ENCODE measurements around the gene CUL2. TPM values are rescaled to one million over a fixed set of nuclear protein-coding genes. Genes with fewer than 3 reads are reported as not detected.
A peak's percentile ranks its signal among the peaks of the same experiment; 100 is the strongest.

The CUL2 gene
- polyA plus RNA-seq, 3 donors: 37.6 to 42.5 (median 40.8) TPM

GRCh38 chr10:35043796-35044344 is 46.3 kb downstream of the CUL2 start:
- no peak for DNase-seq (ENCODE audit: extremely low read depth in 1 of 11, low read depth in 9 of 11, low spot score in 4 of 11)

- DNase-seq (ENCODE audit: extremely low read depth in 1 of 11, low read depth in 9 of 11, low spot score in 4 of 11): no peak
Observed at GRCh38 chr10:35042783-35043182, 47.4 kb downstream of the CUL2 start.

DNA sequence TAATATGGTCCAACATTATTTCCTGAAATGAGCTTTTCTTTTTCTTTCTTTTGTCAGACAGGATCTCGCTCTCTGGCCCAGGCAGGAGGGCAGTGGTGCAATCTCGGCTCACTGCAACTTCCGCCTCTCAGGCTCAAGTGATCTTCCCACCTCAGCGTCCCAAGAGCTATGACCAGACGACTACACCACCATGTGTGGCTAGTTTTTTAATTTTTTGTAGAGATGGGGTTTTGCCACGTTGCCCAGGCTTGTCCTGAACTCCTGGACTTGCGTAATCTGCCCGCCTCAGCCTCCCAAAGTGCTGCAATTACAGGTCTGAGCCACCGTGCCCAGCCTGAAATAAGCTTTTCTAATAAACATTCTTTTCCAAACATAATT is 48.6 kb downstream of the CUL2 start:
- DNase-seq (ENCODE audit: extremely low read depth in 1 of 11, low read depth in 9 of 11, low spot score in 4 of 11): no peak

GRCh38 chr10:35040760-35041501 is 49.2 kb downstream of the CUL2 start:
- DNase-seq (ENCODE audit: extremely low read depth in 1 of 11, low read depth in 9 of 11, low spot score in 4 of 11): no peak

- no peak for DNase-seq (ENCODE audit: extremely low read depth in 1 of 11, low read depth in 9 of 11, low spot score in 4 of 11)
Observed at GRCh38 chr10:35037104-35037503, 53.0 kb downstream of the CUL2 start.

DNA sequence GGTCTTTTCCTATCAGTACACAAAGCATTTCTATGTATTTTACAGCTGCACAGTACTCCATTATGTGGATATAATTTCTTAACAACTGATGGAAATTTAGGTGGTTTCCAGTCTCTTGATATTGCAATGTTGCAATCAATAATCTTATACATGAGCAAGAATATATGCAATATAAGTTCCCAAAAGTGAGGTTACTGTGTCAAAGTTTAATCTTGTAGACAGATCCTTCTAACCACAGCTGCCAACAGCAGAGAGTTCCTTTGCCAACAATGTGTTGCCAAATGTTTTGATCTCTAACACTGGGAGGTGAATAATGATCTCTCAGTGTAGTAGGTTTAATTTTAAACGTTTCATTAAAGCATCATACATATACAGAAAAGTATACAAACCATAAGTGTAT is 54.5 kb downstream of the CUL2 start:
- DNase-seq (ENCODE audit: extremely low read depth in 1 of 11, low read depth in 9 of 11, low spot score in 4 of 11): no peak

GRCh38 chr10:35027567-35027966 is 62.6 kb downstream of the CUL2 start:
- peak in 1 of 11 donors; percentile 31 for DNase-seq (ENCODE audit: extremely low read depth in 1 of 11, low read depth in 9 of 11, low spot score in 4 of 11)

DNA sequence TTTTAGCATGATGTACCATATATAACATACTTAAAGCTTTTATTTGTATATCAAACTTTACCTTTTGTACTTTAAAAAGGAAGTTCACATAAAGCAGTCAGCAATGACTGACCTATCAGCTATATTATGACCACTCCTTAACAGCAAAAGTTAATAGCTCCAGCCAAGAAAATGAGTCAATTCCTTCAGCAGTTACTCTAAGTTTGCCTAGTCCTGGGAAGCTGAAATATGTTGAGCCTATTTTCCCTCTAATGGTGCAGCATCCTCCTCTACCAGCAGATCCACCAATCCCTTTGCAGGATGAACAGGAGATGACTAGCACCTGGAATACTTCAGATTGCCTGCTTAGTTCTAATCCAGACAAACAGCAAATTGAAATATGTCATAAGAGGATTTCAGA is 64.2 kb downstream of the CUL2 start:
- DNase-seq (ENCODE audit: extremely low read depth in 1 of 11, low read depth in 9 of 11, low spot score in 4 of 11): no peak

- no peak for DNase-seq (ENCODE audit: extremely low read depth in 1 of 11, low read depth in 9 of 11, low spot score in 4 of 11)
Observed at GRCh38 chr10:35020481-35020880, 69.7 kb downstream of the CUL2 start.

GRCh38 chr10:35019041-35020024 is 70.8 kb downstream of the CUL2 start:
- no peak for DNase-seq (ENCODE audit: extremely low read depth in 1 of 11, low read depth in 9 of 11, low spot score in 4 of 11)

DNA sequence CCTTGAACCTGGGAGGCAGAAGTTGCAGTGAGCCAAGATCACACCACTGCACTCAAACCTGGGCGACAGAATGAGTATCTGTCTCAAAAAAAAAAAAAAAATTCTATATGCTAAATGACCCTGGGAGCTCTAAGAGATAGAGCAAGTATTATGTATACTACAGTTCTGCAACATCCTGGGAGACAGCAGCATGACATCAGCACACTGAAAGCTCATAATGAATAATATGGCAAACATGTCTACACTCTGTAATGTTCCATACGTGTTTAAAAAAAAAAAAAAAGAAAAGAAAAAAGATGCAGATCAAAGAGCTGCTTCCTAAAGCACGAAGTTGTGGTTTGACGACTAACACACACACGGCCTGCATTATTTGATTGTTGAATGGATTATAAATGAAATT is 72.5 kb downstream of the CUL2 start:
- no peak for DNase-seq (ENCODE audit: extremely low read depth in 1 of 11, low read depth in 9 of 11, low spot score in 4 of 11)

GRCh38 chr10:35015843-35016408 is 74.2 kb downstream of the CUL2 start:
- no peak for DNase-seq (ENCODE audit: extremely low read depth in 1 of 11, low read depth in 9 of 11, low spot score in 4 of 11)

- no peak for DNase-seq (ENCODE audit: extremely low read depth in 1 of 11, low read depth in 9 of 11, low spot score in 4 of 11)
Observed at GRCh38 chr10:35012781-35013180, 77.4 kb downstream of the CUL2 start.

- DNase-seq (ENCODE audit: extremely low read depth in 1 of 11, low read depth in 9 of 11, low spot score in 4 of 11): no peak
Observed at GRCh38 chr10:35011771-35012191, 78.4 kb downstream of the CUL2 start.

GRCh38 chr10:35007858-35008301 is 82.3 kb downstream of the CUL2 start:
- peak in 4 of 11 donors; percentile 21 to 38 (median 28) for DNase-seq (ENCODE audit: extremely low read depth in 1 of 11, low read depth in 9 of 11, low spot score in 4 of 11)

- DNase-seq (ENCODE audit: extremely low read depth in 1 of 11, low read depth in 9 of 11, low spot score in 4 of 11): no peak
Observed at GRCh38 chr10:35006836-35007235, 83.3 kb downstream of the CUL2 start.

DNA sequence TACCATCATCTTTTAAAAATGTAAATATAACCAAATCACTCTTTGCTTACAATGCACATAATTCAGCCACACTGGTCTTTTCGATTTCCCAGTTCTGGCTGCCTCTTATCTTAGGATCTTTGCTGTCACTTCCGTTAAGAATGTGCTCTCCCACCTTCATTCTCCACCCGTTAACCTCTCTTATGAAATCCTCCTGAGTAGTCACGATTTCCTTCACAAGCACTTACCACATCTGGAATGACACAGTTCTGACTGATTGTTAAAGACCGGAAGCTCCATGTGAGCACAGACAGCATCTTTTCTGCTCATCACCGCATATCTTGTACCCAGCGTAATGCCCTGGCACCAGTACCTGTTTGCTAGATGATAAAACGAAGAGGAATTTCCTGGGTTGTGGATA is 84.3 kb downstream of the CUL2 start:
- no peak for DNase-seq (ENCODE audit: extremely low read depth in 1 of 11, low read depth in 9 of 11, low spot score in 4 of 11)

- no peak for DNase-seq (ENCODE audit: extremely low read depth in 1 of 11, low read depth in 9 of 11, low spot score in 4 of 11)
Observed at GRCh38 chr10:35004651-35005050, 85.5 kb downstream of the CUL2 start.

DNA sequence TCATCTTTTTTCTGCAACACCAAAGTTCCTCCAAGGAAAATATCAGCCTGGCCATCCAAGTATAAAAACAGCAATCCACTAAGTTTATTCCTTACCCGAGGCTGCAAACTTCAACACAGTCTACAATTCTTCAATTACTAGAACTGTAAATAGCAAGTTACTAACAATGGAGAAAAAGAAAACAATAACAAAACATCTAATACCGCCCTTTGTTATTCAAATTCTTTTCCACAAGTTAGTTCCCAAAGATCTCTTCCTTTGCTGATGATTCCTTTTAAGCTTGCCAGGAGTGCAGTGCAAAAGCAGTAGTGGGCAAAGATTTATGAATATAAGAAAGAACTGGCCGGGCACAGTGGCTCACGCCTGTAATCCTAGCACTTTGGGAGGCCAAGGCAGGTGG is 86.2 kb downstream of the CUL2 start:
- no peak for DNase-seq (ENCODE audit: extremely low read depth in 1 of 11, low read depth in 9 of 11, low spot score in 4 of 11)

GRCh38 chr10:35000936-35001335 is 89.2 kb downstream of the CUL2 start:
- DNase-seq (ENCODE audit: extremely low read depth in 1 of 11, low read depth in 9 of 11, low spot score in 4 of 11): no peak

Data from renal cortex interstitium (tissue), 11 donors.